MM.1S (cell line): ENCODE measurements around the gene ELP2.

Experiments
- EZH2 ChIP-seq: fragments of 300-600 bp; sonication (generic); optimal IDR thresholded peaks from 2 replicates; pipeline ENCODE3; 2017; ENCODE audit warnings: low read depth, mild to moderate bottlenecking, antibody characterized with exemption, low read length, mixed read lengths
- TF ChIP-seq, protein P1 (sequence below): fragments of 300-600 bp; sonication (generic); IDR thresholded peaks from 2 replicates; pipeline ENCODE4 v1.5.1; 2016; ENCODE audit warnings: antibody characterized with exemption, low read length, mixed read lengths

DNA sequence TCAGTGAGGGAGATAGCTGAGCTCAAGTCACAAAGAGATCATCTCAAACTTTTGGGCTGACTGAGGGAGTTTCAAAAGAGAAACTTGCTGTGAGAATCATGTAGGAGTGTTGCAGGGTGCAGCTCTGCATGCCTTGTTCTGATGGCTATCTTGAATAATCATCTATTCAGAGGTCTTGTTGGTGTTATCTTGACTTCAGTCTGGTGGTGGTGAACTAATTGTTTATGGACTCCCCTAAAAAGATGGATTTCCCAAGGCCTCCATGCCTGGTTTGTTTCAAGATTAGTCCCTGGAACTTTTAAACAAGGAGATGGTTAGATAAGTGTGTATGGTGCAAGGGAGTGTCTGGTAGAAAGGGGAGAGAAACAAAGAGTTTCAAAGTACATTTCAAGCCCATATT is 30.4 kb upstream of the ELP2 start:
- TF ChIP-seq, protein P1, sequence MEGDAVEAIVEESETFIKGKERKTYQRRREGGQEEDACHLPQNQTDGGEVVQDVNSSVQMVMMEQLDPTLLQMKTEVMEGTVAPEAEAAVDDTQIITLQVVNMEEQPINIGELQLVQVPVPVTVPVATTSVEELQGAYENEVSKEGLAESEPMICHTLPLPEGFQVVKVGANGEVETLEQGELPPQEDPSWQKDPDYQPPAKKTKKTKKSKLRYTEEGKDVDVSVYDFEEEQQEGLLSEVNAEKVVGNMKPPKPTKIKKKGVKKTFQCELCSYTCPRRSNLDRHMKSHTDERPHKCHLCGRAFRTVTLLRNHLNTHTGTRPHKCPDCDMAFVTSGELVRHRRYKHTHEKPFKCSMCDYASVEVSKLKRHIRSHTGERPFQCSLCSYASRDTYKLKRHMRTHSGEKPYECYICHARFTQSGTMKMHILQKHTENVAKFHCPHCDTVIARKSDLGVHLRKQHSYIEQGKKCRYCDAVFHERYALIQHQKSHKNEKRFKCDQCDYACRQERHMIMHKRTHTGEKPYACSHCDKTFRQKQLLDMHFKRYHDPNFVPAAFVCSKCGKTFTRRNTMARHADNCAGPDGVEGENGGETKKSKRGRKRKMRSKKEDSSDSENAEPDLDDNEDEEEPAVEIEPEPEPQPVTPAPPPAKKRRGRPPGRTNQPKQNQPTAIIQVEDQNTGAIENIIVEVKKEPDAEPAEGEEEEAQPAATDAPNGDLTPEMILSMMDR, result no peak
- TF ChIP-seq EZH2, result no peak
